GM06990 (cell line): ENCODE measurements around the gene GCDH.

ENCODE experiments used
- DNase-seq: peaks from one replicate; pipeline ENCODE4 v3.0.0-alpha.2; 2011; ENCODE audit not compliant: insufficient read length; ENCODE audit errors: extremely low read depth
- H3K27me3 ChIP-seq: replicated peaks from 2 replicates; pipeline ENCODE4 v1.6.0; 2011; ENCODE audit warnings: low read length; ENCODE audit not compliant: control insufficient read depth, insufficient read depth
- H3K36me3 ChIP-seq: 2 replicates; pipeline ENCODE4 v1.5.1; 2011; ENCODE audit warnings: low read length; ENCODE audit not compliant: control insufficient read depth, insufficient read depth
- H3K4me3 ChIP-seq: replicated peaks from 2 replicates; pipeline ENCODE4 v1.5.1; 2011; ENCODE audit warnings: low read depth, mild to moderate bottlenecking, control low read depth, low read length
- TF ChIP-seq, protein P1 (sequence below): IDR thresholded peaks from 2 replicates; pipeline ENCODE4 v1.5.1; 2011; ENCODE audit warnings: low read length, control low read depth, mild to moderate bottlenecking, inconsistent platforms; ENCODE audit not compliant: insufficient read depth, poor library complexity, severe bottlenecking

GCDH gene

GRCh38 chr19:12847159-12848139 is 43.5 kb upstream of the GCDH start:
- no peaks in the 10 kb centered on the region for H3K36me3 ChIP-seq
- no peaks in the 10 kb centered on the region; the same call in 1 of the 2 replicates for H3K27me3 ChIP-seq
- H3K4me3 ChIP-seq: peak overlapping the region; percentile 20; the same call in 1 of the 2 replicates
- TF ChIP-seq, protein P1, sequence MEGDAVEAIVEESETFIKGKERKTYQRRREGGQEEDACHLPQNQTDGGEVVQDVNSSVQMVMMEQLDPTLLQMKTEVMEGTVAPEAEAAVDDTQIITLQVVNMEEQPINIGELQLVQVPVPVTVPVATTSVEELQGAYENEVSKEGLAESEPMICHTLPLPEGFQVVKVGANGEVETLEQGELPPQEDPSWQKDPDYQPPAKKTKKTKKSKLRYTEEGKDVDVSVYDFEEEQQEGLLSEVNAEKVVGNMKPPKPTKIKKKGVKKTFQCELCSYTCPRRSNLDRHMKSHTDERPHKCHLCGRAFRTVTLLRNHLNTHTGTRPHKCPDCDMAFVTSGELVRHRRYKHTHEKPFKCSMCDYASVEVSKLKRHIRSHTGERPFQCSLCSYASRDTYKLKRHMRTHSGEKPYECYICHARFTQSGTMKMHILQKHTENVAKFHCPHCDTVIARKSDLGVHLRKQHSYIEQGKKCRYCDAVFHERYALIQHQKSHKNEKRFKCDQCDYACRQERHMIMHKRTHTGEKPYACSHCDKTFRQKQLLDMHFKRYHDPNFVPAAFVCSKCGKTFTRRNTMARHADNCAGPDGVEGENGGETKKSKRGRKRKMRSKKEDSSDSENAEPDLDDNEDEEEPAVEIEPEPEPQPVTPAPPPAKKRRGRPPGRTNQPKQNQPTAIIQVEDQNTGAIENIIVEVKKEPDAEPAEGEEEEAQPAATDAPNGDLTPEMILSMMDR: peak; percentile 71
- peak; percentile 86 for DNase-seq

DNA sequence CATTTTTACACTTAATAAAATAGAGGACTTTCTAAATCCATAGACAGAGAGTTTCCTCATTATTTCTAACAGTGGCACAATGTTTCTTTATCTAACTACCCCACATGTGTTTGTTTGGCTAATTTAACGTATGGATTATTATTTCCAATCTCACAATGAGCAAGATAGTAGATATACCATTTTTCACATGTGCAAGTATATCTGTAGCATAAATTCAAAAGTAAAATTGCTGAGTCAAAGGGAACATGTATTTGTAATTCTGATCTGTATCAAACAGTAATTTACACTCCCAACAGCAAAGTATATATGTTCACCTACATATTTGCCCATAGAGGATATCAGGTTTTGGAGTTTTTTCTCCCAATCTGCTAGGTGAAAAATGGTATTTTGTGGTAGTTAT is 34.3 kb upstream of the GCDH start:
- no peaks in the 10 kb centered on the region for H3K36me3 ChIP-seq
- no peak for DNase-seq
- TF ChIP-seq, protein P1: no peak
- no peak overlapping the region for H3K4me3 ChIP-seq
- no peaks in the 10 kb centered on the region for H3K27me3 ChIP-seq

DNA sequence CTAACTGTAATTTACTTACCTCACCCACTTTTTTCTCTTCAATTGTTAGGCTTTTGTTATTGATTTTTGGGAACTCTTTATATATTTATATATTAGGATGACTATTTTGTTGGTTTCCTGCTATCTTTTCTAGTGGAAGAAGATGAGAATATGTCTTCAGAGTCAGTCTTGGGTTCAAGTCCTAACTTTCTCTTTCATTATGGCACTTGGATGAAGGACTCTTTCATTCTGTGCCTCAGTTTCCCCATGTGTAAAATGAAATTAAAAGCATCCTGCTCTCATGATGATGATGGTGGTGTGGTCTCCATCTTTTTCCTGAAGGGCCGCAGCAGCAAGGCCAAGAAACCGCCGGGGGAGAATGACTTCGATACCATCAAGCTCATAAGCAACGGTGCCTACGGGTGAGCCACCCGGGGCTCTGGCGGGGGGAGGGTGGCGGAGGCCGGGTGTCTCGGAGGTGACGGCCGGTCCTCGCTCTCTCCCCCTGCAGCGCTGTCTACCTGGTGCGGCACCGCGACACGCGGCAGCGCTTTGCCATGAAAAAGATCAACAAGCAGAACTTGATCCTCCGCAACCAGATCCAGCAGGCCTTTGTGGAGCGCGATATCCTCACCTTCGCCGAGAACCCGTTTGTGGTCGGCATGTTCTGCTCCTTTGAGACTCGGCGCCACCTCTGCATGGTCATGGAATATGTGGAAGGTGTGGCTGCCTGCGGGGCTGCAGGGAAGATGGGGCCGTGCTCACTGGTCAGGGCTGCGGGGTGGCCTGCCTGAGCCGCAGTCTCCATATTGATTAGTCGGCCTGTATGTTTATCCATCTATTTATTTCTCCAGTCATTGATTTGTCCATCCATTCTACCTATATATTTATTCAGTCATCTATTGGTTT is 32.7 kb upstream of the GCDH start:
- TF ChIP-seq, protein P1: no peak
- H3K4me3 ChIP-seq: no peak overlapping the region
- H3K27me3 ChIP-seq: no peaks in the 10 kb centered on the region
- no peaks in the 10 kb centered on the region for H3K36me3 ChIP-seq
- DNase-seq: no peak

GRCh38 chr19:12859546-12859945 is 31.4 kb upstream of the GCDH start:
- H3K4me3 ChIP-seq: no peak overlapping the region
- H3K27me3 ChIP-seq: no peaks in the 10 kb centered on the region
- H3K36me3 ChIP-seq: no peaks in the 10 kb centered on the region
- DNase-seq: no peak
- TF ChIP-seq, protein P1: no peak

GRCh38 chr19:12864143-12864542 is 26.8 kb upstream of the GCDH start:
- no peak for DNase-seq
- TF ChIP-seq, protein P1: no peak
- H3K36me3 ChIP-seq: no peaks in the 10 kb centered on the region
- no peaks in the 10 kb centered on the region for H3K27me3 ChIP-seq
- H3K4me3 ChIP-seq: no peak overlapping the region
